ENCODE measurements around the gene STX8. TPM values are rescaled to one million over a fixed set of nuclear protein-coding genes. Genes with fewer than 3 reads are reported as not detected.

Gene STX8
- total RNA-seq (2014; rRNA removed; shearing (Covaris generic)): 60.3 and 78.8 TPM in 2 replicates

GRCh38 chr17:9575381-9576101 lies at the start of gene STX8:
TSS of gene STX8 (minus strand) at chr17:9575820. CDS start at chr17:9575808, 12 bp downstream.

GRCh38 chr17:9576521-9577372 lies 1.1 kb upstream of the STX8 start, which contains the start of gene CFAP52:
TSS of gene CFAP52 (plus strand) at chr17:9576642. CDS start at chr17:9576696, 54 bp downstream.

Small RNAs within 50 kb of the gene (small RNA-seq; reads per million reads assigned to genes)
- not detected for gene AC005695.3

Other genes with a start within 250 kb of the STX8 start
- gene CFAP52, start 822 bp upstream of the STX8 start, total RNA-seq (2014; rRNA removed; shearing (Covaris generic)): not detected in 2 replicates
- gene USP43, start 69.7 kb upstream of the STX8 start, total RNA-seq (2014; rRNA removed; shearing (Covaris generic)): 9.7 TPM in 2 replicates
- gene DHRS7C, start 215.8 kb upstream of the STX8 start, total RNA-seq (2014; rRNA removed; shearing (Covaris generic)): not detected in 2 replicates
- gene GSG1L2, start 246.3 kb upstream of the STX8 start, total RNA-seq (2014; rRNA removed; shearing (Covaris generic)): not detected in 2 replicates

All from A375 (cell line).